CD4-positive, alpha-beta memory T cell (primary cell): ENCODE measurements around the gene SPAG8. TPM values are rescaled to one million over a fixed set of nuclear protein-coding genes. Genes with fewer than 3 reads are reported as not detected.

Experiments used
- CTCF ChIA-PET: fragments of 350-600 bp; sonication (Branson Sonifier 250); formaldehyde crosslinking; loops from one replicate; lab custom pipeline; 2021; ENCODE audit warnings: inconsistent platforms; ENCODE audit not compliant: partially characterized antibody; lab: Charles Lee
- POLR2A ChIA-PET: fragments of 350-600 bp; sonication (Branson Sonifier 250); formaldehyde crosslinking; loops from one replicate; lab custom pipeline; 2021; ENCODE audit not compliant: partially characterized antibody; lab: Charles Lee
- DNase-seq, 5 donors: peaks; one replicate each; pipeline versions ENCODE4 v3.0.0 to v3.0.0-alpha.2; 2020 to 2022; ENCODE audit warnings: mixed read lengths in 1 of 5
- H3K27ac ChIP-seq: one replicate; pipeline ENCODE4 v1.7.0; 2013; ENCODE audit warnings: low read depth, low read length
- H3K27me3 ChIP-seq: 2 replicates; pipeline ENCODE4 v1.7.0; 2013; ENCODE audit warnings: mild to moderate bottlenecking, low read length, moderate library complexity; ENCODE audit not compliant: insufficient read depth
- H3K36me3 ChIP-seq: 2 replicates; pipeline ENCODE4 v1.7.0; 2013; ENCODE audit warnings: mild to moderate bottlenecking, low read length, moderate library complexity; ENCODE audit not compliant: insufficient read depth
- H3K4me1 ChIP-seq: 2 replicates; pipeline ENCODE4 v1.7.0; 2013; ENCODE audit warnings: mild to moderate bottlenecking, low read length, moderate library complexity; ENCODE audit not compliant: insufficient read depth
- H3K4me3 ChIP-seq, 2 donors: one replicate each; pipeline ENCODE4 v1.7.0; 2013; ENCODE audit warnings: low read length in 2 of 2, mild to moderate bottlenecking in 1 of 2
- H3K9me3 ChIP-seq, 2 donors: one replicate each; pipeline ENCODE4 v1.7.0; 2013; ENCODE audit warnings: low read length in 2 of 2, control low read depth in 1 of 2; ENCODE audit not compliant: control insufficient read depth in 1 of 2
- H3K27ac Mint-ChIP-seq, 7 donors: one replicate each; pipeline ENCODE4 v1.8.0; 2020 to 2021; ENCODE audit warnings: mixed read lengths in 7 of 7, mild to moderate bottlenecking in 6 of 7, inconsistent platforms in 3 of 7, moderate library complexity in 3 of 7
- H3K27me3 Mint-ChIP-seq, 2 donors: one replicate each; pipeline ENCODE4 v1.8.0; 2020 to 2021; ENCODE audit warnings: mixed read lengths in 2 of 2
- H3K36me3 Mint-ChIP-seq, 2 donors: one replicate each; pipeline ENCODE4 v1.8.0; 2020 to 2021; ENCODE audit warnings: mixed read lengths in 2 of 2, inconsistent platforms in 1 of 2, mild to moderate bottlenecking in 1 of 2
- H3K4me1 Mint-ChIP-seq, 4 donors: one replicate each; pipeline ENCODE4 v1.8.0; 2020 to 2021; ENCODE audit warnings: mixed read lengths in 4 of 4, mild to moderate bottlenecking in 1 of 4
- H3K4me3 Mint-ChIP-seq, 8 donors: one replicate each; pipeline ENCODE4 v1.8.0; 2020 to 2021; ENCODE audit warnings: mixed read lengths in 8 of 8, mild to moderate bottlenecking in 7 of 8, moderate library complexity in 6 of 8, inconsistent platforms in 3 of 8
- H3K9me3 Mint-ChIP-seq, 8 donors: one replicate each; pipeline ENCODE4 v1.8.0; 2020 to 2021; ENCODE audit warnings: mixed read lengths in 8 of 8, mild to moderate bottlenecking in 5 of 8, inconsistent platforms in 3 of 8, moderate library complexity in 1 of 8
- intact Hi-C: fragments of 100-400 bp; cut with micrococcal nuclease; formaldehyde crosslinking; loops from one replicate; pipeline ENCODE4 v1.15.1; 2023
- polyA plus RNA-seq, 2 donors: library from polyadenylated mRNA; unstranded; fragments of 300-500 nt; fragmentation: Illumina TruSeq; gene quantifications; one replicate each; pipeline ENCODE4 v1.2.3, GENCODE V29; 2021
- total RNA-seq, 2 experiments: library from RNA; stranded (reverse); gene quantifications; one replicate each; pipeline ENCODE4 v1.2.3, GENCODE V29; 2021

The SPAG8 gene
- total and polyA plus RNA-seq, 4 experiments from 2014 or later: 1.0 to 5.7 (median 3.7) TPM

DNA sequence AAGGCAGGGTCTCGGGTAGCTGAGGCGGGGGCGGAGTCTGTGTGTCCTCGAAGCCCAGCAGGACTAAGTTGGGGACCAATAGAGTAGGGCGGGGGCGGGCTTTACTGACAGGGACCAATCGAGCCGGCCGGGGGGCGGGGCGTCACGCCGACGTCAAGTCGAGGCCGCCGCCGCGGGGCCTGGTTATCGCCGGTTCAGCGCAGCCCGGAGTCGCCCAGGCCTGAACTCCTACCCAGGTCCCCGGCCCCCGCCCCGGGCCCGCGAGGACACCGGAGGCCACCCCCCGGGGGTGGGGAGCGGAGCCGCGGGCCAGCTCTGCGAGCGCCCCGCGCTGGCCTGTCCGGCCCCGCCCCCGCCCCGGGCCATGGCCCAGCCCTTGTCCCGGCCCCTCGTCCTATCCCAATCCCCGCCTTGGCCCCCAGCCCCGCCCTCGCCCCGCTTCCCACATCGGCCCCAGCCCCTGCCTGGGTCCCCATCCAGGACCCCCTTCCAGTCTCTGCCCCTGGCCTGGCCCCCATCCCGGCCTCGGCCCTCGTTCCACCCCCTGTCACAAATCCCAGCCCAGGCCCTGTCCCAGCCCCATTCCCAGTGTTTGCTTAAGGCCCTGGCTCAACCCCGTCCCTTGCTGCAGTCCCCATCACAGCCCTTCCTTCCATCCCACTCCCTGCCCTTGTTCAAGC lies 17.2 kb upstream of the SPAG8 start, which contains the start of gene TMEM8B:
TSS of gene TMEM8B (plus strand) at position 145 of the 680 bp plus-strand sequence. CDS start at position 365, 220 bp downstream.
- CTCF ChIA-PET: interaction anchor here (0.6 to 6.5 kb wide), 6 partner anchors 13 to 165 kb away, joined by 3 to 71 read pairs (median 4); partner anchors contain the start of genes HINT2 and SPAG8
- POLR2A ChIA-PET: interaction anchor here (1.0 to 2.2 kb wide), 7 partner anchors 15 to 212 kb away, joined by 3 to 7 read pairs (median 6); partner anchors contain the start of genes CCDC107, CREB3, HINT2 and SPAG8
- intact Hi-C loops: loop anchor here (1.0 kb wide), 2 partner anchors 14 to 225 kb away; partner anchors contain the start of gene HINT2
- Histone ChIP-seq H3K27me3 (no peaks in the 10 kb centered on the region), H3K9me3 (no peaks in the 10 kb centered on the region), H3K27ac (peak within 1 kb of the TSS; percentile 66), H3K4me3 (peak within 1 kb of the TSS; percentile 61 to 70), H3K4me1 (peaks cover 20% of the 10 kb centered on the region), H3K36me3 (no peaks in the 10 kb centered on the region)
- no peaks in the 10 kb centered on the region for H3K9me3 Mint-ChIP-seq
- H3K27ac Mint-ChIP-seq: peak within 1 kb of the TSS; percentile 74 to 99 (median 98)
- DNase-seq: peak; percentile 85 to 96 (median 88)
- H3K36me3 Mint-ChIP-seq: no peaks in the 10 kb centered on the region
- no peaks in the 10 kb centered on the region for H3K27me3 Mint-ChIP-seq
- H3K4me3 Mint-ChIP-seq: peak within 1 kb of the TSS; percentile 92 to 100 (median 96)
- H3K4me1 Mint-ChIP-seq: peaks cover 23 to 39% (median 35%) of the 10 kb centered on the region in 4 donors

DNA sequence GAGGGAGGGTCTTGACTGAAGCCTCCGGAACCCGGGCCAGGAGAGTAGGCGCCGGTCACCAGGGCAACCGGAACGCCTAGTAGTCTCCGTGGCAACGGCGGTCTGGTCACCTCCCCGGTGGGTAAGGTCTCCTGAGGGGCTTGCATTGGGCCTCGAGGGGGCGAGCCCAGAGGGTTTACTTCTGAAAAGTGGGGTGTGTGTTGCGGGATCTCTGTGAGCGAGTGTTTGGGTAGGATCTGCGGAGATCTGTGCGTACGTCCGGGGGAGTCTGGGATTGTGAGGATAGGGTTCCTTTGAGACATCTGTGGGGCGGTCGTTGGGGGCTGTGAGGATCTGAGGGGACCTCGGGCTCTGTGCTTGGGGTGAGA lies 16.6 kb upstream of the SPAG8 start, which contains the start of gene FAM221B:
TSS of gene FAM221B (minus strand) at position 17 of the 368 bp plus-strand sequence. CDS start 2,571 bp downstream, outside the sequence.
- no peak for DNase-seq
- peak within 1 kb of the TSS; percentile 74 to 99 (median 98) for H3K27ac Mint-ChIP-seq
- Histone ChIP-seq H3K9me3 (no peaks in the 10 kb centered on the region), H3K4me1 (peaks cover 20% of the 10 kb centered on the region), H3K4me3 (peak within 1 kb of the TSS; percentile 61 to 70), H3K27me3 (no peaks in the 10 kb centered on the region), H3K36me3 (no peaks in the 10 kb centered on the region), H3K27ac (peak within 1 kb of the TSS; percentile 66)
- peaks cover 23 to 39% (median 35%) of the 10 kb centered on the region in 4 donors for H3K4me1 Mint-ChIP-seq
- CTCF ChIA-PET: interaction anchor here (0.6 to 6.5 kb wide), 6 partner anchors 13 to 165 kb away, joined by 3 to 71 read pairs (median 4); partner anchors contain the start of genes HINT2 and SPAG8
- peak within 1 kb of the TSS; percentile 92 to 100 (median 96) for H3K4me3 Mint-ChIP-seq
- H3K27me3 Mint-ChIP-seq: no peaks in the 10 kb centered on the region
- H3K36me3 Mint-ChIP-seq: no peaks in the 10 kb centered on the region
- intact Hi-C loops: loop anchor here (1.0 kb wide), 2 partner anchors 13 to 224 kb away; partner anchors contain the start of gene HINT2
- POLR2A ChIA-PET: interaction anchor here (1.0 to 2.2 kb wide), 7 partner anchors 14 to 212 kb away, joined by 3 to 7 read pairs (median 6); partner anchors contain the start of genes CCDC107, CREB3, HINT2 and SPAG8
- no peaks in the 10 kb centered on the region for H3K9me3 Mint-ChIP-seq

DNA sequence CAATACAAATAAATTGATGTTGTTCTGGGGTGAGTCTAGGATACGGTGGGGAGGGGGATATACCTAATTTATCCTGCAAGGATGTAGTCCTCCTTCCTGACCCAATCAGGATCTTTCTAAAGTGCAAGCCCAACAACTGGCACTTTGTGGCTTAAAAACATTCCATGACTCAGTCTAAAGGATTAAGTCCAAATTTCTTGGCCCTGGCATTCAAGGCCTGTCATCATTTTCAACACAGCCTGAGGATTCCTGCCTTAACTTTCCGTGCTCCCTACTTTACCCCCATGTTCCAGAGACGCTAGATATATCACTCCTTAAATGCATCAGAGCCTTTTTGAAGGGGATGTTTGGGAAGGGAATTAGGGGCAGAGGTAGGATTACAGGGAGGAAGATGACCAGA lies 15.4 kb upstream of the SPAG8 start:
- ChIA-PET CTCF (interaction anchor here (1.3 to 6.5 kb wide), 9 partner anchors 12 to 169 kb away, joined by 3 to 71 read pairs (median 12); partner anchors contain the start of genes CCDC107, HINT2, RMRP and SPAG8), POLR2A (interaction anchor here (2.0 kb wide), 2 partner anchors 13 to 15 kb away, joined by 7 to 8 read pairs; partner anchors contain the start of genes HINT2 and SPAG8)
- Histone ChIP-seq H3K4me3 (no peak overlapping the region), H3K27me3 (no peaks in the 10 kb centered on the region), H3K27ac (no peak overlapping the region), H3K9me3 (no peaks in the 10 kb centered on the region), H3K4me1 (peaks cover 20% of the 10 kb centered on the region), H3K36me3 (no peaks in the 10 kb centered on the region)
- Mint-ChIP-seq H3K36me3 (no peaks in the 10 kb centered on the region), H3K9me3 (no peaks in the 10 kb centered on the region), H3K4me1 (peaks cover 23 to 38% (median 32%) of the 10 kb centered on the region in 4 donors), H3K27ac (peak overlapping the region in 5 of 7 donors; percentile 27 to 87 (median 50)), H3K27me3 (no peaks in the 10 kb centered on the region), H3K4me3 (peak overlapping the region in 6 of 8 donors; percentile 56 to 100 (median 96))
- intact Hi-C loops: loop anchor here (2.0 kb wide), 1 partner anchor 711 kb away; no protein-coding TSS in a partner anchor
- no peak for DNase-seq

DNA sequence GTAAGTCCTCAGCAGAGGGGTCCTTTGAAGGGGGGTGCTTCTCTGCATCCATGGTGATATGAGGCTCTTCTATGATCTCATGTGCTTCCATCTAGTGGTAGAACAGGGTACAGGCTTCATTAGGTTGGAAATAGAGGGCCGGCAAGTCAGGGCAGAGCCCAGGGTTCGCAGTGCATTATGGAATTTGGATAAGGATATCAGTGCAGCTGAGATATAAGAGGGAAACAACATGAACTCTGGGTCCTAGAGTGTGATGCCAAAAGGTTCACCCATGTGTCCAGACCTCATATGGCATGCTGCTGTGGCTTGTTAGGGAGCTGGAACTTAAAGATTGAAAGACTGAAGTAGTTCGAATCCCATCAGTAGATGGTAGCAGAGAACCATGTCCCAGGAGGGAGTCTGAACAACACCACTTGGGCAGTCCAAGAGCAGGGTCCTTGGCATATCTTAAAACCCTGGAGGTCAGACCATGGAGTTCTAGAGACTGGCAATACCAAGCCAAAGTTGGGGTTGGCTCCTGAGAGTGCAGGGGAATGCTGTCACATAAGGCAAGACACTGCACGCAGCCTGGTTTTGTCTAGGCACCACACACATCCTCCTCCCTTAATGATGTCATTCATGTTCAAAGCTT lies 14.1 kb upstream of the SPAG8 start:
- no peaks in the 10 kb centered on the region for H3K36me3 Mint-ChIP-seq
- H3K4me1 ChIP-seq: peaks cover 20% of the 10 kb centered on the region
- no peaks in the 10 kb centered on the region for H3K27me3 ChIP-seq
- no peak overlapping the region for H3K4me3 ChIP-seq
- H3K27me3 Mint-ChIP-seq: no peaks in the 10 kb centered on the region
- peak overlapping the region in 4 of 7 donors; percentile 5 to 68 (median 16) for H3K27ac Mint-ChIP-seq
- intact Hi-C loops: loop anchor here (1.0 to 2.0 kb wide), 7 partner anchors 36 to 709 kb away; partner anchors contain the start of genes CCDC107 and RMRP
- CTCF ChIA-PET: interaction anchor here (0.7 to 6.5 kb wide), 33 partner anchors 8 to 222 kb away, joined by 3 to 71 read pairs (median 4); partner anchors contain the start of genes ARHGEF39, CCDC107, CREB3 and GBA2
- H3K36me3 ChIP-seq: no peaks in the 10 kb centered on the region
- H3K4me1 Mint-ChIP-seq: peaks cover 23 to 34% (median 31%) of the 10 kb centered on the region in 4 donors
- peak in 4 of 5 donors; percentile 56 to 62 (median 58) for DNase-seq
- H3K4me3 Mint-ChIP-seq: peak overlapping the region in 4 of 8 donors; percentile 38 to 80 (median 54)
- POLR2A ChIA-PET: interaction anchor here (0.6 to 2.0 kb wide), 5 partner anchors 12 to 168 kb away, joined by 3 to 8 read pairs (median 5); partner anchors contain the start of genes CCDC107, HINT2, RMRP and SPAG8
- H3K9me3 ChIP-seq: no peaks in the 10 kb centered on the region
- no peak overlapping the region for H3K27ac ChIP-seq
- no peaks in the 10 kb centered on the region for H3K9me3 Mint-ChIP-seq

DNA sequence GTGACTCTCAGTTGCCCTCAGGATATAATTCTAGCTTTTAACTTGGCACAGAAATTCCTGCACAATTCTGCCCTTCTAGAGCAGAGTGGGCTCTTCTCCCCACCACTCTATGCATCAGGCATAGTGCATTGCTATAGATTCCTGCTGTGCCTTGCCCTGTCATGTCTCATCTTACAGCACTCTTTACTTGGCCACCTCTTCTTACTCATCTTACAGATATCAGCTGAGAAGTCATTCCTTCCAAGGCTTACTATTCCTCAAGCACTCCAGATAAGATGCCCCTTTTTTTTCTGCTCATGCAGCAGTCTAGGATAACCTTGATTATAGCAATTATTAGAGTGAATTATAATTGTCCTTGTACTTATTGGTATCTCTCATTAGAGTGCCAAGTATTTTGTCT lies 10.9 kb upstream of the SPAG8 start:
- no peaks in the 10 kb centered on the region for H3K27me3 ChIP-seq
- intact Hi-C loops: no loop called here
- POLR2A ChIA-PET: no interaction called here
- Mint-ChIP-seq H3K9me3 (no peaks in the 10 kb centered on the region), H3K27ac (no peak overlapping the region), H3K4me1 (peaks cover 4 to 9% (median 5%) of the 10 kb centered on the region in 4 donors), H3K36me3 (no peaks in the 10 kb centered on the region), H3K27me3 (no peaks in the 10 kb centered on the region), H3K4me3 (no peak overlapping the region)
- peaks cover 5% of the 10 kb centered on the region for H3K4me1 ChIP-seq
- H3K4me3 ChIP-seq: no peak overlapping the region
- DNase-seq: no peak
- CTCF ChIA-PET: interaction anchor here (1.1 to 6.5 kb wide), 2 partner anchors 8 to 34 kb away, joined by 3 to 71 read pairs; partner anchors contain the start of gene HINT2
- no peaks in the 10 kb centered on the region for H3K36me3 ChIP-seq
- no peaks in the 10 kb centered on the region for H3K9me3 ChIP-seq
- H3K27ac ChIP-seq: no peak overlapping the region

DNA sequence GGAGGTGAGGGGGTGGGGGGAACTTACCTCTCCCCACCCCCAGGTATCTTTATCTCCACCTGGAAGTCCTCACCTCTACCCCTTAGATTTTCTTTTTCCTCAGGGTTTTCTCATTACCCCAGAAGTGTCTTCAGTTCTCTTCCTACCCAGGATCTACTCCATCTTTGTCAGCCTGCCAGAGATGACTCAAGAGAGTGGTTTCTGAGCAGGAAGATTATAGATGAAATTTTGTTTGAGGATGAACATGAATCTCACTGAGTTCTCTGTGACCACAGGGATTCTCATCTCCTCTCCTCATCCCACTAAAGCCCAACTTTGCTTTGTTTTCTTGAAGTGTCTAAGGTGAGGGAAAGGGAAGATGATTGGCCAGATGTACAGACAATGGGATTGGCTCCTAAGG lies 8.0 kb upstream of the SPAG8 start:
- Mint-ChIP-seq H3K4me1 (peaks cover 4 to 7% (median 6%) of the 10 kb centered on the region in 4 donors), H3K27ac (no peak overlapping the region), H3K9me3 (peaks cover 0 to 3% (median 0%) of the 10 kb centered on the region in 8 donors), H3K27me3 (no peaks in the 10 kb centered on the region), H3K36me3 (peaks cover 0 to 5% of the 10 kb centered on the region in 2 donors), H3K4me3 (no peak overlapping the region)
- Histone ChIP-seq H3K27me3 (no peaks in the 10 kb centered on the region), H3K9me3 (no peaks in the 10 kb centered on the region), H3K4me3 (no peak overlapping the region), H3K4me1 (no peaks in the 10 kb centered on the region), H3K27ac (no peak overlapping the region), H3K36me3 (no peaks in the 10 kb centered on the region)
- DNase-seq: no peak
- intact Hi-C loops: no loop called here
- POLR2A ChIA-PET: no interaction called here
- CTCF ChIA-PET: interaction anchor here (0.6 kb wide), 1 partner anchor 31 kb away, joined by 3 read pairs; no protein-coding TSS in a partner anchor
